ENCODE results near the gene ZNF628.

The ZNF628 gene

DNA sequence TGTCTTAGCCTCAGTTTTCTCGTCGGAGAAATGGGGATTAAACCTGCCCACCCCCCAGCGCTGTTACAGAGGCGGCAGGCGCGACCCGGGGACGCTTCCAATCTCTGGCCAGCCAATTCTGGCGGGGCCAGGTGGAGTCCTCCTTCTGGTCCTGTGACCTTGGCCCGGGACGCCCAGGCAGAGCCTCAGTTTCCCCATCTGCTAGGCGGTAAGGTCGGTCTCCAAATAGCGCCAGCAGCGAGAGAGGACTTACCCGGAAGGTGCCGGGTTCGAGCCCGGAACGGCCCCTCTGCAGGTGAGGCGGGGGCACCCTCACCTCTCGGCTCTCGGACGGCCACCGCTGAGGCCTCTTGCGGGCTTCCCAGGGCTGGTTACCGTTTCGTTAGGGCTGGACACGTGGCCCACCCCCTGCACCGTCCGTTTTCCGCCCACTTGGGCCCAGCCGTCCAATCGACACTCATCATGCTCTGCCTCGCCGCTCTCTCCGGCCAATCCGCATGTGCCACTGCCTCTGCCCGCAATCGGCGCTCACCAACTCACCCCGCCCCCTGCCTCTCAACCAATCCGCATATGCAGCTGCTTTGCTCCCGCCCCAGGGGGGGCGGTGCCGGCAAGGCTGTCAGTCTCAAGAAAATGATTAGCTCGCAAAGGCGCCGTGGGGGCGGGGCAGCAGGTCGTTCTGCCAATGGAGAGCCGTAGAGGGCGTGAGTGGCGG is 15.0 kb upstream of the ZNF628 start, which contains the start of gene ISOC2:
Gene ISOC2 (minus strand): TSS at position 384 of the 715 bp plus-strand sequence. CDS start 5,156 bp downstream, outside the sequence.
- H3K4me3 ChIP-seq (ENCODE audit: control insufficient read depth, low read depth, low read length), result peak within 1 kb of the TSS; percentile 86
- TF ChIP-seq, protein P1, sequence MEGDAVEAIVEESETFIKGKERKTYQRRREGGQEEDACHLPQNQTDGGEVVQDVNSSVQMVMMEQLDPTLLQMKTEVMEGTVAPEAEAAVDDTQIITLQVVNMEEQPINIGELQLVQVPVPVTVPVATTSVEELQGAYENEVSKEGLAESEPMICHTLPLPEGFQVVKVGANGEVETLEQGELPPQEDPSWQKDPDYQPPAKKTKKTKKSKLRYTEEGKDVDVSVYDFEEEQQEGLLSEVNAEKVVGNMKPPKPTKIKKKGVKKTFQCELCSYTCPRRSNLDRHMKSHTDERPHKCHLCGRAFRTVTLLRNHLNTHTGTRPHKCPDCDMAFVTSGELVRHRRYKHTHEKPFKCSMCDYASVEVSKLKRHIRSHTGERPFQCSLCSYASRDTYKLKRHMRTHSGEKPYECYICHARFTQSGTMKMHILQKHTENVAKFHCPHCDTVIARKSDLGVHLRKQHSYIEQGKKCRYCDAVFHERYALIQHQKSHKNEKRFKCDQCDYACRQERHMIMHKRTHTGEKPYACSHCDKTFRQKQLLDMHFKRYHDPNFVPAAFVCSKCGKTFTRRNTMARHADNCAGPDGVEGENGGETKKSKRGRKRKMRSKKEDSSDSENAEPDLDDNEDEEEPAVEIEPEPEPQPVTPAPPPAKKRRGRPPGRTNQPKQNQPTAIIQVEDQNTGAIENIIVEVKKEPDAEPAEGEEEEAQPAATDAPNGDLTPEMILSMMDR (conservative IDR thresholded peaks at IDR 0.05; ENCODE audit: control insufficient read depth, insufficient read depth, low read depth, low read length), result no peak

DNA sequence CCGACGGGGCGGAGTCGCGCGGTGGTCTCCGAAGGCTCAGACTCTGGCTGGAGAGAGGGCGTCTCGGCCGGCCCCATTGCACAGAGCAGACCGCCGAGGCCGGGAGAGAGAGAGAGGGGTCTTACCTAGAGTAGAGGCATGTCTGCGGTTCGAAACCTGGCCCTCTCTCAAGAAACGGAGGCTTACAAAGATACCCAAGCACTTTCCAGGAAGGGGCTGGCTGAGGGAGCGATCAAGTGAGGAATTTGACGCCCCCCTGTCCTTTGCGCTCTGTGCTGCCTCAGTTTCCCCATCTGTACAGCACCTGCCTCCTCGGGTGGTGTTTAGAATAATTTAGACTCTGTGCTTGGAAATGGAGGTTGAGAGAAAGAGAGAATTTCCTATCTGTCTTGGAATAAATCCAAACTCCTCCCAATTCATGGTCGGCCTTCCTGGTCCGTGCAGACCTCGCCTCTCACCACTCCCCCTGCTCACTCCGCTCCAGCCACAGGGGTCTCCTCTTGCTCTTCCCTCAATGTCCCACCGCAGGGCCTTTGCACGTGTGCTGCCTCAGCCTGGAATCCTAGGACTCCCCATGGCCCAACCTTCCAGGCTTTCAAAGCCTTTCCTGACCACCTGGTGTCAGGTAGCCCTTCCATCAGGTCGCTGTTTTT is 14.3 kb upstream of the ZNF628 start:
- TF ChIP-seq, protein P1 (conservative IDR thresholded peaks at IDR 0.05; ENCODE audit: control insufficient read depth, insufficient read depth, low read depth, low read length), result no peak
- DNase-seq (ENCODE audit: low read depth), result peak; percentile 48

More for the DNA sequence above, 15.0 kb upstream of the ZNF628 start, which contains the start of gene ISOC2:
- DNase-seq (ENCODE audit: low read depth), result peak; percentile 99

DNA sequence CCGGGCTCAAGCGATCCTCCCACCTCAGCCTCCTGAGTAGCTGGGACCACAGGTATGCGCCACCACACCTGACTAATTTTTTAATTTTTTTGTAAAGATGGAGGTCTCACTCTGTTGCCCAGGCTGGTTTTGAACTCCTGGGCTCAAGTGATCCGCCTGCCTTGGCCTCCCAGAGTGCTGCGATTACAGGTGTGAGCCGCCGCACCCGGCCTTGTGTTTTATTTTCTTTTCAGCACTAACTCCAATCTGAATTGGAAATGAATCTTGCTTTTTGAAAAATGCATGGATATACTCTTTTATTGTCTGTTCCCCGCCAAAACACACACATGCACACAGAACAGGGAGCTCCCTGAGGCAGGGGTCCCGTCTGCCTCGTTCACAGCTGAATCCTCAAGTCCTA is 13.7 kb upstream of the ZNF628 start:
- H3K4me3 ChIP-seq (ENCODE audit: control insufficient read depth, low read depth, low read length), result no peak overlapping the region
- TF ChIP-seq, protein P1 (conservative IDR thresholded peaks at IDR 0.05; ENCODE audit: control insufficient read depth, insufficient read depth, low read depth, low read length), result no peak
- no peak for DNase-seq (ENCODE audit: low read depth)

More for the DNA sequence above, 14.3 kb upstream of the ZNF628 start:
- H3K4me3 ChIP-seq (ENCODE audit: control insufficient read depth, low read depth, low read length), result peak overlapping the region; percentile 69

DNA sequence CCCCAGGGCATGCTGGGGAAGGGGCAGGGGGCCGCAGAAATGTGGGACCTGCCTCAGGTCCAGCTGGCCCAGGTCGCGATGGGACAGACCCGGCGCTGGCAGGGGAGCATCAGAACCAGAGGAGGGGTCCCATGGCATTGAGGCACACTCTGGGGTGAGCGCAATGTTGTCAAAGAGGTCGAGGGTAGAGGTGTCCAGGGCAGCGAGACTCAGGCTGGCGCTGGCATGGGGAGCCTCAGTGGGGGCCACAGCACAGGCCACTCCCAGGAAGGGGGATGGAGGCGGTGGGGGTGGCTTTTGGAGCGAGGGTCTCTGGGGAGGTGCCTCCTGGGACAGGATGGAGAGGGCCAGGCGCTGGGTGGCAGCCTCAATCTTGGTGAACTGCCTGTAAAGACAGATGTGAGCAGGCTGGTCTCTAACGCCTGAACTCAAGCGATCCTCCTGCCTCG is 12.8 kb upstream of the ZNF628 start:
- no peak for DNase-seq (ENCODE audit: low read depth)
- no peak overlapping the region for H3K4me3 ChIP-seq (ENCODE audit: control insufficient read depth, low read depth, low read length)
- TF ChIP-seq, protein P1 (conservative IDR thresholded peaks at IDR 0.05; ENCODE audit: control insufficient read depth, insufficient read depth, low read depth, low read length), result no peak

DNA sequence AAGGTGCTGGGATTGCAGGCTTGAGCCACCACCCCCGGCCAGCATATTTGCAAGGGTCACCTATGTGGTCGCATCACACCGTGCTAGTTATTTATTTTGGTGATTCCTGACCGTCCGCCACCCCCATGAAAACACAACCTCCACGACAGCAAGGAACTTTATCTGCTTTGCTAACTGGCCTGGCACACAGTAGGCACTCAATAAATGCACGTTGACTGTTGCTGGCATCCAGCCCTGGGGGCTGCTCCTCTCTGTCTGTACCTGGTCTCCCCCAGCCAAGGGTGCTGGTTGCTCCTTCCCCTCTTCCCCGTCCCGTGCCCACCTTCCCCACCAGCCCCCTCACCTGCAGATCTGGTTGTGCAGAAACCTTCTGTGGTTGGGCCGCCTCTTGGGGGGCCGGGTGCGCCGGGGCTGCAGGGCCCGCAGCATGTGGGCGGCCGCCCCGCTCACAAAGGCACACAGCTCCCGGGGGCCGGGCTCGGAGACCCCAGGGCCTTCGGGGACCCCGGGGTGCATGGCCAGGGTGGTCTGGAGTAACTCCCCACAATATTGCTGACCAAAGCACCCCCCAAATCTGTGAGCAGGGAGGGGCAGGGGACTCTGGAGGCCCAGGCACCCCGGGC is 12.3 kb upstream of the ZNF628 start:
- no peak overlapping the region for H3K4me3 ChIP-seq (ENCODE audit: control insufficient read depth, low read depth, low read length)
- TF ChIP-seq, protein P1 (conservative IDR thresholded peaks at IDR 0.05; ENCODE audit: control insufficient read depth, insufficient read depth, low read depth, low read length), result no peak
- no peak for DNase-seq (ENCODE audit: low read depth)

DNA sequence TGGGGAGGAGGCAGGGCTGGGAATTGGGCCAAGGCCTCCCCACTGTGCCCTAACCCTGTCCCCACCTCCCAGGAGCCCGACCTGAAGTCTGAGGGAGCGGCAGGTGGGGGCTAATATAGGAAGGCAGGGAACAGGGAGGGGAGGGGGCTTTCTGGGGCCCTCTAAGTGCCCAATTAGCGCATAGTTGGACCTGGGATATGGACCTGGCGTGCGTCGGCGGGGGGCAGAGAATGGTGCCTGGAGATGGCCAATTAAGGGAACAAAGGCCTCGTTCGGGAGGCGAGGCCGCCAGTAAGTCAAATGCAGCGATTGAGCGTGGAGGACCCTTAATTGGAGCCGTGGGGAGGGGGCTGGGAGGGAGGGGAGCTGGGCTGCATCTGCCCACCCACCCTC is 11.8 kb upstream of the ZNF628 start, which contains the start of gene C19orf85:
Gene C19orf85 (minus strand): TSS at position 90 of the 393 bp plus-strand sequence. CDS start 197 bp downstream, outside the sequence.
- TF ChIP-seq, protein P1 (conservative IDR thresholded peaks at IDR 0.05; ENCODE audit: control insufficient read depth, insufficient read depth, low read depth, low read length), result no peak
- H3K4me3 ChIP-seq (ENCODE audit: control insufficient read depth, low read depth, low read length), result no peak within 1 kb of the TSS
- no peak for DNase-seq (ENCODE audit: low read depth)
